Thoracic aorta (tissue), 2 donors: ENCODE data around the gene MYL7. TPM values are rescaled to one million over a fixed set of nuclear protein-coding genes. Genes with fewer than 3 reads are reported as not detected.

Experiments
- ATAC-seq: fragments of 150-250 bp; one replicate; pipeline ENCODE4 v1.8.0; 2017; ENCODE audit warnings: low read depth; ENCODE audit not compliant: insufficient number of reproducible peaks, low FRiP score
- DNase-seq: peaks from one replicate; pipeline ENCODE4 v3.0.0-alpha.2; 2020; ENCODE audit warnings: low spot score
- H3K27ac ChIP-seq, 2 donors: fragments of 200-600 bp; sonication (generic); 1 replicate in 1 of 2; 2 replicates in 1 of 2; pipeline ENCODE4 v1.5.1; 2016; ENCODE audit warnings: mild to moderate bottlenecking in 2 of 2, moderate library complexity in 2 of 2
- H3K27me3 ChIP-seq: fragments of 200-600 bp; sonication (generic); replicated peaks from 2 replicates; pipeline ENCODE4 v1.6.0; 2016; ENCODE audit warnings: mild to moderate bottlenecking; ENCODE audit not compliant: insufficient read depth
- H3K36me3 ChIP-seq: fragments of 200-600 bp; sonication (generic); one replicate; pipeline ENCODE4 v1.5.1; 2016
- H3K4me1 ChIP-seq, 2 donors: fragments of 200-600 bp; sonication (generic); 1 replicate in 1 of 2; 2 replicates in 1 of 2; pipeline versions ENCODE4 v1.5.1 to v1.6.0; 2016; ENCODE audit warnings: low read depth in 2 of 2, mild to moderate bottlenecking in 1 of 2; ENCODE audit not compliant: control insufficient read depth in 1 of 2
- H3K4me3 ChIP-seq: fragments of 200-600 bp; sonication (generic); 2 replicates; pipeline ENCODE4 v1.5.1; 2016; ENCODE audit warnings: mild to moderate bottlenecking
- H3K9me3 ChIP-seq: fragments of 200-600 bp; sonication (generic); 2 replicates; pipeline ENCODE4 v1.5.1; 2016
- CTCF ChIP-seq: fragments of 200-600 bp; sonication (generic); IDR thresholded peaks from one replicate; pipeline ENCODE4 v1.5.1; 2019; ENCODE audit warnings: antibody characterized with exemption
- total RNA-seq, 2 donors: library from RNA; depleted of rRNA; stranded (reverse); fragments of >200 nt; gene quantifications; one replicate each; pipeline versions ENCODE4 v1.1.0 to v1.2.3, GENCODE V29; 2016

MYL7 gene
- total RNA-seq, 2 donors from 2014 or later, result not detected

- H3K36me3 ChIP-seq, result no peaks in the 10 kb centered on the region
- H3K27ac ChIP-seq, result peak overlapping the region; percentile 96 to 100
- DNase-seq, result no peak
- no peaks in the 10 kb centered on the region for H3K27me3 ChIP-seq
- no peak for ATAC-seq
- H3K4me3 ChIP-seq, result no peak overlapping the region
- H3K4me1 ChIP-seq, result peaks cover 21 to 66% of the 10 kb centered on the region in 2 donors
- no peak for TF ChIP-seq CTCF
- no peaks in the 10 kb centered on the region for H3K9me3 ChIP-seq
Measured at GRCh38 chr7:44099669-44100068, 41.5 kb downstream of the MYL7 start.

- DNase-seq (no peak), ATAC-seq (no peak)
- no peaks in the 10 kb centered on the region for H3K9me3 ChIP-seq
- no peaks in the 10 kb centered on the region for H3K36me3 ChIP-seq
- H3K27ac ChIP-seq, result peak overlapping the region; percentile 42 to 96
- H3K4me1 ChIP-seq, result peaks cover 26 to 67% of the 10 kb centered on the region in 2 donors
- no peak for TF ChIP-seq CTCF
- no peaks in the 10 kb centered on the region for H3K27me3 ChIP-seq
- no peak overlapping the region for H3K4me3 ChIP-seq
Measured at GRCh38 chr7:44098092-44099068, 42.8 kb downstream of the MYL7 start.

- no peak for ATAC-seq
- no peak for DNase-seq
Measured at GRCh38 chr7:44097064-44097932, 43.8 kb downstream of the MYL7 start.

GRCh38 chr7:44096326-44096881, 44.7 kb downstream of the MYL7 start:
- H3K4me3 ChIP-seq, result no peak overlapping the region
- H3K36me3 ChIP-seq, result no peaks in the 10 kb centered on the region
- ATAC-seq (no peak), DNase-seq (no peak)
- H3K9me3 ChIP-seq, result no peaks in the 10 kb centered on the region
- no peaks in the 10 kb centered on the region for H3K27me3 ChIP-seq
- H3K4me1 ChIP-seq, result peaks cover 12 to 59% of the 10 kb centered on the region in 2 donors
- H3K27ac ChIP-seq, result no peak overlapping the region
- no peak for TF ChIP-seq CTCF

More at GRCh38 chr7:44097064-44097932, 43.8 kb downstream of the MYL7 start:
- H3K9me3 ChIP-seq, result no peaks in the 10 kb centered on the region
- no peaks in the 10 kb centered on the region for H3K36me3 ChIP-seq
- H3K4me1 ChIP-seq, result peaks cover 19 to 59% of the 10 kb centered on the region in 2 donors
- H3K4me3 ChIP-seq, result no peak overlapping the region
- H3K27me3 ChIP-seq, result no peaks in the 10 kb centered on the region
- peak overlapping the region; percentile 42 to 43 for H3K27ac ChIP-seq
- TF ChIP-seq CTCF, result no peak
